HG02884 (cell line): ENCODE data around the gene KIAA0040.

Source experiments
- ATAC-seq: cut with Tn5 transposase; IDR thresholded peaks from one replicate; pipeline ENCODE4 v1.9.1; 2021; ENCODE audit warnings: mild to moderate bottlenecking, moderate library complexity; ENCODE audit not compliant: unreplicated experiment

KIAA0040 gene

GRCh38 chr1:175192630-175193526 lies at the start of gene KIAA0040:
Gene KIAA0040, minus strand, starts transcription at chr1:175192776. Its CDS starts 31,763 bp downstream, at chr1:175161013.
- peak; percentile 31 for ATAC-seq

GRCh38 chr1:175237389-175237788 lies 44.8 kb upstream of the KIAA0040 start:
- no peak for ATAC-seq

- no peak for ATAC-seq
These were observed 42.1 kb upstream of the KIAA0040 start for GRCh38 chr1:175234639-175235038.

GRCh38 chr1:175232335-175232734 lies 39.8 kb upstream of the KIAA0040 start:
- ATAC-seq = no peak

GRCh38 chr1:175225805-175226129 lies 33.2 kb upstream of the KIAA0040 start:
- peak; percentile 21 for ATAC-seq

GRCh38 chr1:175222296-175222938 lies 29.8 kb upstream of the KIAA0040 start:
- ATAC-seq = no peak

GRCh38 chr1:175221557-175222175 lies 29.1 kb upstream of the KIAA0040 start:
- no peak for ATAC-seq

- no peak for ATAC-seq
These were observed 28.4 kb upstream of the KIAA0040 start for GRCh38 chr1:175220853-175221556.

GRCh38 chr1:175219774-175220173 lies 27.2 kb upstream of the KIAA0040 start:
- no peak for ATAC-seq

GRCh38 chr1:175218786-175219434 lies 26.3 kb upstream of the KIAA0040 start:
- ATAC-seq = no peak

- no peak for ATAC-seq
These were observed 25.4 kb upstream of the KIAA0040 start for GRCh38 chr1:175217721-175218531.

GRCh38 chr1:175216444-175216843 lies 23.9 kb upstream of the KIAA0040 start:
- no peak for ATAC-seq

GRCh38 chr1:175211656-175212055 lies 19.1 kb upstream of the KIAA0040 start:
- no peak for ATAC-seq

GRCh38 chr1:175210744-175211143 lies 18.2 kb upstream of the KIAA0040 start:
- no peak for ATAC-seq

GRCh38 chr1:175209493-175209921 lies 16.9 kb upstream of the KIAA0040 start:
- peak; percentile 51 for ATAC-seq

- ATAC-seq = peak; percentile 65
These were observed 16.4 kb upstream of the KIAA0040 start for GRCh38 chr1:175208773-175209492.

GRCh38 chr1:175207971-175208370 lies 15.4 kb upstream of the KIAA0040 start:
- ATAC-seq = no peak

- no peak for ATAC-seq
These were observed 14.1 kb upstream of the KIAA0040 start for GRCh38 chr1:175206687-175207086.

- peak; percentile 87 for ATAC-seq
These were observed 11.8 kb upstream of the KIAA0040 start for GRCh38 chr1:175204330-175204729.
